Neuronal stem cell (in vitro differentiated cells): Measurements from ENCODE around the gene FMN1.

ENCODE experiments used
- DNase-seq: peaks from one replicate; pipeline ENCODE4 v3.0.0-alpha.2; 2013; ENCODE audit warnings: low spot score
- H2AFZ ChIP-seq: one replicate; pipeline ENCODE4 v1.6.1; 2013; ENCODE audit warnings: mild to moderate bottlenecking, low read length, inconsistent platforms
- H2AK5ac ChIP-seq: 2 replicates; pipeline ENCODE4 v1.6.1; 2013; ENCODE audit warnings: low read depth, mild to moderate bottlenecking, inconsistent platforms, low read length, moderate library complexity, mixed read lengths
- H2BK120ac ChIP-seq: 2 replicates; pipeline ENCODE4 v1.6.1; 2013; ENCODE audit warnings: low read depth, mild to moderate bottlenecking, inconsistent platforms, low read length, moderate library complexity, mixed read lengths
- H2BK12ac ChIP-seq: one replicate; pipeline ENCODE4 v1.6.1; 2013; ENCODE audit warnings: low read length, inconsistent platforms
- H2BK15ac ChIP-seq: 2 replicates; pipeline ENCODE4 v1.6.1; 2013; ENCODE audit warnings: mild to moderate bottlenecking, low read length, inconsistent platforms, mixed read lengths
- H2BK5ac ChIP-seq: one replicate; pipeline ENCODE4 v1.6.1; 2013; ENCODE audit warnings: inconsistent platforms, mild to moderate bottlenecking, low read length, moderate library complexity
- H3K14ac ChIP-seq: one replicate; pipeline ENCODE4 v1.6.1; 2013; ENCODE audit warnings: low read length, inconsistent platforms
- H3K18ac ChIP-seq: 2 replicates; pipeline ENCODE4 v1.6.1; 2013; ENCODE audit warnings: low read length, inconsistent platforms
- H3K23ac ChIP-seq: 2 replicates; pipeline ENCODE4 v1.6.1; 2013; ENCODE audit warnings: low read depth, mild to moderate bottlenecking, mixed read lengths, low read length, inconsistent platforms; ENCODE audit not compliant: poor library complexity
- H3K27ac ChIP-seq: replicated peaks from 3 replicates; pipeline ENCODE4 v1.5.1; 2013; ENCODE audit warnings: low read length, inconsistent platforms
- H3K27me3 ChIP-seq, 3 experiments: 2 replicates each; pipeline ENCODE4 v1.6.1; 2013; ENCODE audit warnings: low read length in 3 of 3, mild to moderate bottlenecking in 2 of 3, inconsistent platforms in 1 of 3, low read depth in 1 of 3, mixed read lengths in 1 of 3, moderate library complexity in 1 of 3; ENCODE audit not compliant: control insufficient read depth in 3 of 3, insufficient read depth in 3 of 3
- H3K36me3 ChIP-seq, 2 donors: replicated peaks in 1 of 2; 2 replicates each; pipeline ENCODE4 v1.6.1; 2013; ENCODE audit warnings: low read length in 2 of 2; ENCODE audit not compliant: control insufficient read depth in 2 of 2, insufficient read depth in 2 of 2
- H3K4ac ChIP-seq: 2 replicates; pipeline ENCODE4 v1.6.1; 2013; ENCODE audit warnings: inconsistent platforms, mild to moderate bottlenecking, low read length, moderate library complexity
- H3K4me1 ChIP-seq, 2 donors: 1 replicate in 1 of 2; 2 replicates in 1 of 2; pipeline ENCODE4 v1.6.1; 2013; ENCODE audit warnings: low read length in 2 of 2, low read depth in 1 of 2; ENCODE audit not compliant: control insufficient read depth in 2 of 2, insufficient read depth in 1 of 2
- H3K4me2 ChIP-seq: one replicate; pipeline ENCODE4 v1.6.1; 2013; ENCODE audit warnings: mild to moderate bottlenecking, low read length, inconsistent platforms; ENCODE audit not compliant: insufficient read depth, poor library complexity, severe bottlenecking
- H3K4me3 ChIP-seq, 2 donors: 2 replicates each; pipeline ENCODE4 v1.5.1; 2013; ENCODE audit warnings: low read length in 2 of 2, mild to moderate bottlenecking in 2 of 2, inconsistent platforms in 1 of 2, moderate library complexity in 1 of 2
- H3K79me1 ChIP-seq: one replicate; pipeline ENCODE4 v1.6.1; 2013; ENCODE audit warnings: low read depth, mild to moderate bottlenecking, inconsistent platforms, low read length, moderate library complexity
- H3K9ac ChIP-seq: one replicate; pipeline ENCODE4 v1.6.1; 2013; ENCODE audit warnings: mild to moderate bottlenecking, low read depth, low read length, inconsistent platforms; ENCODE audit not compliant: poor library complexity
- H3K9me3 ChIP-seq, 2 donors: replicated peaks in 1 of 2; 2 replicates each; pipeline versions ENCODE3 to v1.6.1; 2013; ENCODE audit warnings: low read length in 2 of 2, mild to moderate bottlenecking in 2 of 2, inconsistent platforms in 1 of 2, low read depth in 1 of 2, mixed read lengths in 1 of 2, moderate library complexity in 1 of 2; ENCODE audit not compliant: control insufficient read depth in 2 of 2, insufficient read depth in 1 of 2
- H4K8ac ChIP-seq: one replicate; pipeline ENCODE4 v1.6.1; 2013; ENCODE audit warnings: low read depth, mild to moderate bottlenecking, inconsistent platforms, low read length, moderate library complexity
- H4K91ac ChIP-seq: one replicate; pipeline ENCODE4 v1.6.1; 2013; ENCODE audit warnings: low read length, low read depth, mild to moderate bottlenecking, inconsistent platforms; ENCODE audit not compliant: poor library complexity
- whole genome bisulfite sequencing, 2 donors: extraction: QIAGEN DNeasy Blood & Tissue Kit; methylation state at CpG; one replicate each; pipeline ENCODE4 v1.1.7; 2013; ENCODE audit warnings: missing lambda C conversion rate in 2 of 2, mixed read lengths in 1 of 2; ENCODE audit not compliant: insufficient read length in 2 of 2, insufficient replicate concordance in 1 of 2; ENCODE audit errors: extremely low coverage in 2 of 2; 5-methylcytosine and 5-hydroxymethylcytosine counted together

FMN1 gene

DNA sequence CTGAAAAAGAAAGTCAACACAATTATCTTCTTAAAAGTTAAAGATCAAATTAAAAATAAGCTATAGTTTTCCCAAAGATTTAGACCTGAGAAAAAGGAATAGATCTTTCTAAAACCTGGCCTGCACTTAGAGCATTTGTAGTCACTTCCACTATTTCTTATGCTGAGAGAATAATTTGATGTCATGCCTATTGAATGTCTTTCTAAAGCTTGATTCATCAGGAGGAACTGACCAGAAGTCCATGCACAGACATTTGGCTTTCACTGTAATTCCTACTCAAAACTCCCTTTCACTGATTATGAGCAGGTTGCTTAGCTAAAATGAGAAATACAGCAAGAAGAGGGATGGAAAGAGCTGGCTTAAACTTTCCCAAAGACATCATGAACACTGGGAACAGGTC is 472.4 kb downstream of the FMN1 start:
- H4K8ac ChIP-seq: no peak overlapping the region
- H3K4ac ChIP-seq: no peak overlapping the region
- H2BK15ac ChIP-seq: no peak overlapping the region
- H3K27me3 ChIP-seq: peaks cover 10 to 64% (median 28%) of the 10 kb centered on the region in 3 experiments
- no peak overlapping the region for H2AK5ac ChIP-seq
- H3K23ac ChIP-seq: no peak overlapping the region
- no peaks in the 10 kb centered on the region for H3K9me3 ChIP-seq
- no peak overlapping the region for H3K14ac ChIP-seq
- H3K79me1 ChIP-seq: peaks cover 2% of the 10 kb centered on the region
- H3K4me3 ChIP-seq: no peak overlapping the region
- DNase-seq: no peak
- peaks cover 1 to 2% of the 10 kb centered on the region in 2 donors for H3K4me1 ChIP-seq
- H2BK120ac ChIP-seq: no peak overlapping the region
- H3K36me3 ChIP-seq: no peaks in the 10 kb centered on the region
- no peak overlapping the region for H3K4me2 ChIP-seq
- no peak overlapping the region for H2BK5ac ChIP-seq
- no peak overlapping the region for H4K91ac ChIP-seq
- H2BK12ac ChIP-seq: no peak overlapping the region
- no peak overlapping the region for H3K27ac ChIP-seq
- H3K9ac ChIP-seq: no peak overlapping the region
- no peak overlapping the region for H2AFZ ChIP-seq
- H3K18ac ChIP-seq: no peak overlapping the region

DNA sequence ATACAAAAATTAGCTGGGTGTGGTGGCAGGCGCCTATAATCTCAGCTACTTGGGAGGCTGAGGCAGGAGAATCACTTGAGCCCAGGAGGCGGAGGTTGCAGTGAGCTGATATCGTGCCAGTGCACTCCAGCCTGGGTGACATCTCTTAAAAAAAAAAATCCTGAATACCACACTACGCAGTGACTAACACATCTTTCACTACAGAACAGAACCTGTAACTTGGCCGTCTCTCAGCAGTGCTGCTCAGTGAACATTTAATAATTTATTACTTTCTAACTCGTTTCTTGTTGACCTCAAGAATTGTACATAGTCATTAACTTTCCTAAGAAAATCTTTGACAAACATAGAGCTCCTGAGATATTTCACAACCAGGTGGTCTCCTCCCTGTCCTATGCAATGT is 472.9 kb downstream of the FMN1 start:
- no peak overlapping the region for H3K18ac ChIP-seq
- H3K79me1 ChIP-seq: peaks cover 2% of the 10 kb centered on the region
- no peak overlapping the region for H3K14ac ChIP-seq
- peaks cover 1 to 2% of the 10 kb centered on the region in 2 donors for H3K4me1 ChIP-seq
- H2BK5ac ChIP-seq: no peak overlapping the region
- no peak overlapping the region for H3K9ac ChIP-seq
- H3K23ac ChIP-seq: no peak overlapping the region
- H3K27me3 ChIP-seq: peaks cover 10 to 70% (median 33%) of the 10 kb centered on the region in 3 experiments
- peaks cover 0 to 5% of the 10 kb centered on the region in 2 donors for H3K9me3 ChIP-seq
- no peak overlapping the region for H3K27ac ChIP-seq
- no peaks in the 10 kb centered on the region for H3K36me3 ChIP-seq
- no peak overlapping the region for H3K4me3 ChIP-seq
- H2BK120ac ChIP-seq: no peak overlapping the region
- no peak overlapping the region for H3K4me2 ChIP-seq
- H4K8ac ChIP-seq: no peak overlapping the region
- no peak overlapping the region for H2BK15ac ChIP-seq
- H3K4ac ChIP-seq: no peak overlapping the region
- no peak overlapping the region for H2AFZ ChIP-seq
- no CpG with 5 or more reads among the region's 6 CpGs for WGBS, 2 donors
- no peak for DNase-seq
- no peak overlapping the region for H2BK12ac ChIP-seq
- H2AK5ac ChIP-seq: no peak overlapping the region
- H4K91ac ChIP-seq: no peak overlapping the region

DNA sequence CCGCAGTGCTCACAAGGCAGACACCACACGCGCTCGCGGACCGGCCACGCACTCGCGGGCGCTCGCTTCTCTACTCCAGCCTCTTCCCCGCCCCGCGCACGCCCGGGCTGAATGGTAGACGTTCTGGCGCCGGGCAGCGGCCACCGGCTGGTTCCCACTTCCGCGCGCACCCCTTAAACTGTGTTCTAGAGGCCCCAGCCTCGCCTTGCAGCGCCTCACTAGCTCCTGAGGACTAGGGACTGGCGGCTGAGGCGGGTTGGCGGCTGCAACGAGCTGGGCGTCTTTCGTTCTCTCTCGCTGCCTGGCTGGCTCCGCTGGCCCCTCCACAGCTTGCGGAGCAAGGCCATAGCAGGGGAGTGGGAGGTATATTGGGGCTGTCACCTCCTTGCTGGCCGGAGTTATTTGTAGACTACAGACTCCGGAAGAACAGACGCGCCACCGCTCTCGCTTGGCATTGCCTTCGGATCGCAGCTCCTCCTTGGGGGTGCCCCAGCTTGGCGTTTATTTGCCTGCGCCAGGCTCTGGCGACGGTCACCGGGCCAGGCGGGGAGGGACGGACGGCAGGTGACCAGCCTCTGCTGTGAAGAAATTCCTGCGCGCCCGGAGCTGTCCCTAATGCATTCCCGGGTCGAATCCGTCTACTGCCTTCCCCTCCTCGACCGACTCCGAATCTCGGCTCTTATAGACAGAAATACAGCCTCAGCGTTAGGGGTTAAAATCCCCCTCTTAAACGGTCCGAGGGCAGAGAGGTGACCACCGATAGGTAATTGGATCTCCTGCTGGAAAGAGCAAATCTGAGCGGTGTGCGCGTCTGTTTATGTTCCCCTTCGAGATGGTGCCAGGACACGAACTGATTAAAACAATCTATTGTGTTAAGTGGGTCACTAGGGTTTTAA is 475.4 kb downstream of the FMN1 start:
- H3K23ac ChIP-seq: peak overlapping the region; percentile 75
- H2BK5ac ChIP-seq: no peak overlapping the region
- H2BK12ac ChIP-seq: peak overlapping the region; percentile 10
- H3K9me3 ChIP-seq: peaks cover 0 to 9% of the 10 kb centered on the region in 2 donors
- H4K8ac ChIP-seq: no peak overlapping the region
- no peak overlapping the region for H2BK120ac ChIP-seq
- peak overlapping the region in 1 of 2 donors; percentile 80 for H3K4me3 ChIP-seq
- H3K18ac ChIP-seq: peak overlapping the region; percentile 78
- H3K27me3 ChIP-seq: peaks cover 10 to 93% (median 38%) of the 10 kb centered on the region in 3 experiments
- H2AK5ac ChIP-seq: no peak overlapping the region
- peak; percentile 20 for DNase-seq
- peak overlapping the region; percentile 91 for H2AFZ ChIP-seq
- H3K9ac ChIP-seq: peak overlapping the region; percentile 85
- peak overlapping the region; percentile 20 for H2BK15ac ChIP-seq
- H3K14ac ChIP-seq: peak overlapping the region; percentile 59
- H3K4me1 ChIP-seq: peaks cover 1 to 2% of the 10 kb centered on the region in 2 donors
- H3K4me2 ChIP-seq: peak overlapping the region; percentile 92
- no peak overlapping the region for H3K4ac ChIP-seq
- H3K36me3 ChIP-seq: no peaks in the 10 kb centered on the region
- no peak overlapping the region for H3K27ac ChIP-seq
- peaks cover 2% of the 10 kb centered on the region for H3K79me1 ChIP-seq
- WGBS, 2 donors: no CpG with 5 or more reads among the region's 70 CpGs
- H4K91ac ChIP-seq: no peak overlapping the region

DNA sequence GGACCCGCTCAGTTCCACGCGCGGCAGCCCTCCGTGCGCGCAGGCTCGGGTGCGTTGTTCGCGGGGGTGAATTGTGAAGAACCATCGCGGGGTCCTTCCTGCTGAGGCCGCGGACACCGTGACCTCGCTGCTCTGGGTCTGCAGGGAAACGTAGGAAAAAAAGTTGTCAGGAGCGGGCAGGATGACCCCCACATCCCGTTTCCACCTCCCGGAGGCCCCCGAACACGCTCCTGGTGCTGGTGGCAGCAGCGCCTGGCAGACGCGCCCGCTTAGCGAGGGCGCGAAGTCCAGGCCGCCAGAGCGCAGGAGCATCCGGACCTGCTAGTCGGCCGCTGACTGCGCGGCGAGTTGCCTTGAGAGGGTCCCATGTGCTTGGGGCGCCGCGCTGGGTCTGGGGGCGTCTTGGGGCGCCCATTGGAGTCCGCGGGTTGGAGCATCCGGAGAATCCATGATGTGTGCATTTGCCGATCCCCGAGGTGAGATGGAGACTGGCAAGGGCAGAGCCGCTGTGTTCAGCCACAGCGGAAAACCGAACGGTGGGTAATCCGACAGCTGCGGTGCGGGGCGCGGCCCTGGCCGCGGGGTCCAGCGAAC is 476.2 kb downstream of the FMN1 start:
- Histone ChIP-seq H2BK15ac (no peak overlapping the region), H3K23ac (peak overlapping the region; percentile 87), H3K4me2 (peak overlapping the region; percentile 92), H3K9me3 (peaks cover 0 to 9% of the 10 kb centered on the region in 2 donors), H3K14ac (peak overlapping the region; percentile 59), H4K91ac (no peak overlapping the region), H3K27ac (no peak overlapping the region), H3K9ac (peak overlapping the region; percentile 72), H3K27me3 (peaks cover 10 to 98% (median 38%) of the 10 kb centered on the region in 3 experiments), H2BK5ac (no peak overlapping the region), H3K79me1 (peaks cover 2% of the 10 kb centered on the region), H2AFZ (peak overlapping the region; percentile 91), H3K4me3 (peak overlapping the region; percentile 18 to 80), H2BK12ac (peak overlapping the region; percentile 75), H3K4ac (no peak overlapping the region), H3K4me1 (peaks cover 1 to 2% of the 10 kb centered on the region in 2 donors), H2AK5ac (no peak overlapping the region), H4K8ac (no peak overlapping the region), H3K36me3 (no peaks in the 10 kb centered on the region), H2BK120ac (no peak overlapping the region), H3K18ac (peak overlapping the region; percentile 78)
- DNase-seq: peak; percentile 30
- WGBS, 2 donors: no CpG with 5 or more reads among the region's 60 CpGs
